ENCODE results near the gene XXYLT1.

XXYLT1 gene

DNA sequence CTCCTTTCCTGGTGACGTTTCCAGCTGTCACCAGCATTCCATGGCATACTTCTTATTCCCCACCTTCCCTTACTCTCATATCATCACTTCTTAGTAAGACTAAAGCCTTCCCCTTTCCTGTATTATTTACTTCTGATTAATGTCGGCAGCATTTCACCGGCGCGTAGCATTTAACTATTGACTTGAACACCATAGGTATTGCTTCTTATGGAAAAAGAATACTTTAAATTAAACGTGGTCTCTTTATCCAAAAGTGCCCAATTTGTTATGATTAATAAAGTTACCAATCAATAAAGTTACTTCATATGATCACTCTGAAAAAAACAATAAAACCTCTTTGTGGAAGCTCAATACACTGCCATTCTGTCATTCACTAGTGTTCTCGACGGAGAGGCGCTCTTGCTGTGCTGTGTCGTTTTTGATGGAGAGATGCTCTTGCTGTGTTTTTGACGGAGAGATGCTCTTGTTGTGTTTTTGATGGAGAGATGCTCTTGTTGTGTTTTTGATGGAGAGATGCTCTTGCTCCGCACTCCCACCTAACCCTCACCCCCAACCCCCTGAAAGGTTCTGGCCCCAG is 165.0 kb downstream of the XXYLT1 start:
- in situ Hi-C loops (cut with MboI; ENCODE audit: low sequenced_read_pairs), result loop anchor here (10.0 kb wide), 1 partner anchor 421 kb away; the partner anchor contains the start of gene FAM43A

DNA sequence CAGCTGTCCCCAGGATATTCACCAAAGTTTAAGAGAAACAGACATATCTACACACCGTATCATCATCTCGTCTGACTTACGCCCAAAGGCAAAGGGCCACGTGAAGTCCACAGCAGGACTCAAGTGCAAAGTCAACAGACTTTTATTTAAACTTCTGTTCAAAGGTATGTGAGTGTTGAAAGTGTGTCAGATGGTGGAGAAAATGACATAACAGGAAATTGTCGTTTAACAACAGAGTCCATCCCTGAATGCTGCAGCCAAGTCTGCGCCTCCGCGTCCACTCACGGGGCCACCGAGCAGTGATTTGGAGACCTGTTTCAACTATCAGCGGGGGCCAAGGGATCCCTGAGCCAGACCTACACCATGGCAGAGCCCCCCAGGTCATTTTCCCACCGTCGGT is 165.6 kb downstream of the XXYLT1 start:
- in situ Hi-C loops (cut with MboI; ENCODE audit: low sequenced_read_pairs), result loop anchor here (10.0 kb wide), 1 partner anchor 421 kb away; the partner anchor contains the start of gene FAM43A

DNA sequence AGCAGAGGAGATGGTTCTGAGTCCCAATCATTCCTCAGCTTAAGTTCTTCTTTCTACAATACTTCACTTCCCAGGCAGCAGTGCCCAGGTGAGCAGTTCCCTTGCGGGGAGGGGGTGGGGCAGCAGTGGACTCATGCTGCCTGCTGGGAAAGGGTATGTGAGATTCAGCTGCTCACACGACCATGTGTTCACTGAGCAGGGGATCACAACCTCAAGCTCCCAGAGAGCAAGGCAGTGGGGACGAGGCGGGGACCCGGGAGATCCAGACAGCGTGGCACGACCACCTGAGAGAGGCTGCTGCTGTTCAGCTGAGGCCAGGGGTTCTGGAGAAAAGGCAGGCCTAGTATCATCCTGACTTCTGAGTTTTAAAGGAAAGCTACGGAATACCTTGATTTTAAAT is 166.6 kb downstream of the XXYLT1 start:
- in situ Hi-C loops (cut with MboI; ENCODE audit: low sequenced_read_pairs), result loop anchor here (10.0 kb wide), 1 partner anchor 420 kb away; the partner anchor contains the start of gene FAM43A

DNA sequence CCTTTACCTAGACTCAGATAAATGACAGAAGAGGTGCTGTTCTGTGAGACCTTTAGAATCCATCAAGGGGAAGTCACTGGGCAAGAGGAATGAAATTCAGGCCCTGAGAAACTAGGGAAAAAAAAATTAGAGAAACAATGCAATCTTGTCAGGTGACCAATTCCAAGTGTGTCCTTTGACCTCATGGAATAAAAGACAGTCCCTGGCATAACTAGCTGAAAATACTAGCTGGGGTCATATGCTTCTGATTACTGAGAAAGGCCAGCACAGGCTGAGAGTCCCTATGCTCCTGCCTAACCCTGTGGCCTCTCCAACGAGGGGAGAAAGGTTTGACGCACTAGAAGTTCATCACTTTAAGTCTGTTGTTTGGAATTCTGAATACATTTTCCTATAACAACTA is 167.3 kb downstream of the XXYLT1 start:
- in situ Hi-C loops (cut with MboI; ENCODE audit: low sequenced_read_pairs), result loop anchor here (10.0 kb wide), 1 partner anchor 419 kb away; the partner anchor contains the start of gene FAM43A

DNA sequence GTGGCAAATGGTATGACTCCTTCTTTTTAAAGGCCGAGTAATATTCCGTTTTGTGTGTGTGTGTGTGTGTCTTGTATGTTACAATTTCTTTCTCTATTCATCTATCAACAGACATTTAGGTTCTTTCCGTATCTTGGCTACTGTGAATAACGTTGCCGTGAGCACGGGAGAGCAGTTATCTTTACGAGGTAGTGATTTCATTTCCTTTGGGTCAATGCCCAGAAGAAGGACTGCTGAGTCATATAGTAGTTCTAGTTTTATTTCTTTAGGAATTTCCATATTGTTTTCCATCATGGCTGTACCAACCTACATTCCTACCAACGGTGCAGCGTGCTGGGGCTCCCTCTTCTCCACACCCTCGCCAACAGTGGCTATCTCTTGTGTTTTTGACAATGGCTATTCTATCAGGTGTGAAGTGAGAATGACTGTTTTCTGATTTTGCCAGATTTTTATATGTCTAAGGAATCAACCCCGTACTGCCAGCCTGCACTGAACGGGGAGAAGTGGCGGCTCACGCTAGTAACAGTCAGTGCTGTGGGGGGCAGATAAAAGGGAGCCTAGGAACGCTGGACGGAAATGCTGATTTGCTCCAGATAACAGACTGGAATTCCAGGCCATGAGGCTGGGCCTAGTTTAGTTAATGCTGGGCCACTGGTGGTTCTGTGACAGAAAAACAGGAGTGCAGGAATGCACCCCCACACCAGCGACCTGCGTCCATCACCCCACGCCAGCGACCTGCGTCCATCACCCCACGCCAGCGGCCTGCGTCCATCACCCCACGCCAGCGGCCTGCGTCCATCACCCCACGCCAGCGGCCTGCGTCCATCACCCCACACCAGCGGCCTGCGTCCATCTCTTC is 168.1 kb downstream of the XXYLT1 start:
- in situ Hi-C loops (cut with MboI; ENCODE audit: low sequenced_read_pairs), result loop anchor here (10.0 kb wide), 1 partner anchor 418 kb away; the partner anchor contains the start of gene FAM43A

DNA sequence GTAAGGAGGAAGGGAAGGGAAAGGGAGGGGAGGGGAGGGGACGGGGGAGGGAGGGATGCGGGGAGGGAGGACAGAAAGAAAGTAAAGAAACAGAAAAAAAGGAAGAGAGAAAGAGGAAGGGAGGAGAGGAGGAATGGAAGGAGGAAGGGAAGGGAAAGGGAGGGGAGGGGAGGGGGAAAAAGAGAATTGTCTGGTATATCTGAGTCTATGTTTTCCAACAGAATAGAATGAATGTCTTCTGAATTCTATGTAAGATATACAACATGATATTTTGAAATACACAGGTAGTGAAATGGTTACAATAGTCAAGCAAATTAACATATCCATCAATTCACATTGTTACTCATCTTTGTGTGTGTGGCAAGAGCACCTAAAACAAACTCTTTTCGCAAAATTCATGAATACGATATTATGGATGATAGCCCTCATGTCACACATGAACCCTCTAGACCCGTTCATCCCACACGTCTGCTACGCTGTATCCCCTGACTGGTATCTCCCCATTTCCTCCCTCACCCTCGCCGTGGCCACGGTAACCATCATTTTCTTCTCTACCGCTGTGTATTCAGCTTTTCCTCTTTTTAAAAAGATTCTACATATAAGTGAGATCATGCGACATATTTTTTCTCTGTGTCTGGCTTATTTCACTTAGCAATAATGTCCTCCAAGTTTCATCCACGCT is 168.9 kb downstream of the XXYLT1 start:
- in situ Hi-C loops (cut with MboI; ENCODE audit: low sequenced_read_pairs), result loop anchor here (10.0 kb wide), 1 partner anchor 417 kb away; the partner anchor contains the start of gene FAM43A

DNA sequence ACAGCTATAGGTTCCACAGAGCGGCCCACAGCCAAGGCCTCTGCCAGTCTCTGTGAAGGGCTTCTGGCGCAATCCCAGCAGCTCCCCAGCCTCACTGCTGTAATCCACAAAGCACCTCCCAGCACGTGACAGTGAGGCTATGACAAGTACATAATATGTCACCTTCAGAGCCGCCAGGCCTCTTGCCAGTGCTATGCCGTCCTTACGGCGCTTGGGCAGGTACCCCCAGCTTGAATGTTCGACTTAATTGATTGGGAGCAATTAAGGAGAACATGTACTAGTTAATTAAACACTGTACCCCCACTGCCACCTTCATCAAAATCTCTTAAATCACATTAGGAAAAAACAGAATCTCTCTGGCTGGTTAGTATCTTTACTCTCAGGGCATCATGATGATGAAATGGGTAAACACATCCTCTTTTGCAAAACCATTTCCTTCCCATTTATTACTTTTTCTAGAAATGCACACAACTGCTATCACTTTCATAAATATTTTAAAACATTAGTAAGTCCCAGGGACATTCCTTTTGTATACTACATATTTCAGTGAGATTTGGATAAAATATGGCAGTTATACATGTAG is 169.9 kb downstream of the XXYLT1 start:
- in situ Hi-C loops (cut with MboI; ENCODE audit: low sequenced_read_pairs), result loop anchor here (10.0 kb wide), 1 partner anchor 416 kb away; the partner anchor contains the start of gene FAM43A

DNA sequence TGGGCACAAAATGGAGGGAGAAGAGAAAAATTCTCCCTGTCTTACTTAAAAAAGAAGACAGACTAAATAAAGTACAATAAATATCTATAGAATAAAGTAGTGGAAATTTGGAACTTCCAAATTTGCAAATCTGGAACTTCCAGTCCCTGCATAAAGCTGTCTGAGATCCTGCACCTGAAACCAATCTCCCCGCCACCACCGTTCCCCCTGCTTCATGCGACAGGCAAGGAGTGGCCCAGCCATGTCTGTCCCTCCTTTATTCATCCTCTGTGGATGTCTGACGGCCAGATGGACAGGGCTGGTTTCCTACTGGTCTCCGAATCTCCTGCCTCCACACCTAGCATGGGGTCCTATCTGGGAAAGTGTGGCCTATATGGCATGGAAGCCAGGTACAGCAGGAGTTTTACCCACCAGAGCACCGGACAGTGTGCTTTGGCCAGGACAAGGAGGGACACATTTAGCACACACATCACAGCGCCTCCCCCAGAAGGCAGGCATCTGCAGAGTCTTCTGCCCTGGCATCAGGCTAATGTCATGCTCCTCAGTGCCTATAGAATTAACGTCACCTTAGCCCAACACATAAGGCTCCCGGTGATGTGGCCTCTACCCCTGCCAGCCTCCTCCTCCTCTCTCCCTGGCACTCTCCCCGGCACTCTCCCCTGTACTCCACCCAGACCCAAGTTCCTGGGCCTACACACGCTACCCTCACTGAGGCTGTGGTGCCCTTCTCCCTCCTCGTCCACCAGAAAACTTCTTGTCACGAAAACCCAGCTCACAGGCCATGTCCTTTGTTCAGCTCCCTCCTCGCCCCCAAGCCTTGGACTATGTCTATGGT is 170.8 kb downstream of the XXYLT1 start:
- in situ Hi-C loops (cut with MboI; ENCODE audit: low sequenced_read_pairs), result loop anchor here (10.0 kb wide), 1 partner anchor 415 kb away; the partner anchor contains the start of gene FAM43A

DNA sequence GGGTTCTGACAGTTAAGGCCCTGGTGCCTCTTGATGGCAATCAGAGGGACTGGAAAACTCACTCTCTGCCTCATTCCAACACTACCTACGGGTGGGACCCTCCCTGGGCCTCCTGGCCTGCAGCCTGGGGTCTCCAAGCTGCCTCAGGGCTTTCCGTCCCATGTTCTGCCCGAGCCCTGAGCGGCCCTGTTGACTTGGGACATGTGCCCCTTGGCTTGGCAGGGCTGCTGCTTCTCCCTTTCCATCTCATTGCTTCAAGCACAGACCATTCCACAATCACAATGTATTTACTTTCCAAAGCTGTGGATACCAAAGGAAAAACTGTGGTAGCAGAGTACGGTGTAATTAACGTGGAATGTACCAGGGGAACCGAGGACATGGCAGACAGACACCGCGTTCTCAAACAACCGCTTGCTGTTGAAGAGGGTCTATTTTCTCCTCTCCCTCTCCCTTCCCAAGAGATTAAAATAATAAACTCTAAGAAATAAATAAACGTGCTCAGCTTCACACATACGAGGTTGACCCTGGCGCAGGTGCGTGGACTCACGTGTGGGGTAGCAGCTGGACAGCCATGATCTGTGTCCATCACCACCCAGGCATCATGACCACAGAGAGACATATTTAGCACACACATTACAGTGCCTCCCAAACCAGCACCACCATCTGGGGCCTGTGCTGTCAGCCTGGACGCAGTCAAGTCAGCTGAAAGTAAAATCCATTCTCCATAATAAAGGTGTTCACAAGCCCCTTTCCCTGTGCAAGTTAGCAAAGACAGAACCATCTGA is 172.0 kb downstream of the XXYLT1 start:
- in situ Hi-C loops (cut with MboI; ENCODE audit: low sequenced_read_pairs), result no loop called here

DNA sequence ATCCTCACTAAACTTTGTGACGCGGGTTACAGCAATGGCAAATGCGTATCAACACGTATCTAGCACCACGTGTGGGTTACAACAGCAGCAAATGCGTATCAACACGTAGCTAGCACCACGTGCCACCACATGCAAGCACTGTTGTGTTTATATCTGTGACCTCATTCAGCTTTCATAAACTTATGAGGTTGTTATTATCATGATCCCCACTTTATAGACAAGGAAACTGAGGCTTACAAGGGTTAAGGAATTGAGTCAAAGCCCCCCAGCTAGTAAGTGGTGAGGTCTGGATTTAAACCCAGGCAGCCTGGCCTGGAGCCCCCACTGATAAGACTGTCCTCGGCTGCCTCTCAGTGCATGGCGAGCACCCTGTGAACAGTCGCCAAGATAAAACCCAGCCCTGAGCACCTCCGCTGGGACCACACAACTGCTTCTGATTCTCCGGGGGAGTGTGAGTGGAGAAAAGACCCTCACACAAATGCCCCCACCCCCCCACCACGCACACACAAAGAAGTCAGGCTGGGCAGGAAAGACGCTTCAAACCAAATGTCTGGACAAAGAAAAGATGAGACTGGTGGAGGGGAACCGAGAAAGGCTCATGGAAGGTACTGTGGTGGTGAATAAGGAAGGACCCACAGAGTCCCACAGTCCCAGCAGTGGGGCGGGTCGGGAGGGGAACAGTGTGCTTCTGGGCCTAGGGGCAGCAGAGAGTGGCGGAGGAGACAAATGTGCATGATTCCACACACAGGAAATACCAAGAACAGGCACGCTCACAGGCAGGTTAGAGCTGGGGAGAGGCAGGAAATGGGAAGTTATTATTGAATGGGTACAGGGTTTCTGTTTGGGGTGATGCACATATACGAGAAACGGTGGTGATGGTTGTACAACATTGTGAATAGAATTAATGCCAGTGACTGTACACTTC is 173.4 kb downstream of the XXYLT1 start:
- in situ Hi-C loops (cut with MboI; ENCODE audit: low sequenced_read_pairs), result no loop called here

DNA sequence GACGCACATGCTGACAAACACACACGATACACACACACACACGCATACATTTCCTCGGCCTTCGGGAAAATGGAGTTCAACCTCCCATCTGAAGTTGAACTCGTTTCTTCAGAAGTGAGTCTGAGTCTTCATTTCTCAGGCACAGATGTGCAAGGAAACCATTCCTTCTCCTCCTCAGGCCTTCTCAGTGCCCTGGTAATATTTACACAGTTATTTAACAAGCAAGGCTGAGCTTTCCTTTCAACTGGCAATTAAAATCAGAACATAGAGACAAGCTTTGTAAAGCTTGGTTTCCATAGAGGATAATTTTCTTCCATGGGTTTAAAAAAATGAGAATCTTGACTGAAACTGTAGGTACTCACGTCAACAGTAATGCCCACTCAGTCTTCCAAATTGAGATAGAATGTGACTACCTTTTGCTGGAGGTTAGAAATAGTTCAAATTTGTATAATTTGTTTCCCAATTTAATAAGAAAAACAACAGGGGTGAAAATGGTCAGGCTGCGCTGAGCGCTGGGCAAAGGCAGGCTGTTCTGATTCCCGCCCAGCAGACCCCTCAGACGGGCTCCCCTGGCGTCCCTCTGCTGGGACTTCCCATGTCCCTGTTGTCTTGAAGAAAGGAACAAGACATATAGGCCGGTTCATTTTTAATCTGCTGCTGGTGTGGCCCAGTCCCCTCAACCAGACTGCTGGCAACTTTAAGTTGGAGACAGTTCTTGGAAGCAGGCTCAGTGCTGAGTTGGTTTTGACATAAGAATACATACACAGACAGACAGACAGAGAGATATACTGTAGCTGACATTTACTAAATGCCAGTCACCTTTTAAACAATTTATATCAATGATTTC is 174.3 kb downstream of the XXYLT1 start:
- in situ Hi-C loops (cut with MboI; ENCODE audit: low sequenced_read_pairs), result no loop called here

DNA sequence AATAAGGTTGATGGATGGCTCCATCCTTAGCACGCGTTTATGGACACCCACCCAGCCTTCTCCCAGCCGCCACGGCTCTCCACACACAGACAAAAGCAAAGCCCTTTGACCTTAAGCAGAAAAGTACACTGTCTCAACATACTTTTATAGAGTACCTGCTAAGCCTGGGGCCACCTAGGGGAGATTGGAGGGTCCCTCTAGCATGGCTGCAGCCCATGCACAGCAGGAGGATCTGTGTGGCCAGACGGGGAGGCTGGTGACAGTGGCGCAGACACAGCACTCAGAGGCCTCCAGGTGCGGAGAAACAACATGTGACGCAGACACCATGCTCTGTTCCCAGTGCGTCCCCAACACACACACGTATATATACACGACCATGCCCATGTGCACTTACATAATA is 174.9 kb downstream of the XXYLT1 start:
- in situ Hi-C loops (cut with MboI; ENCODE audit: low sequenced_read_pairs), result no loop called here

DNA sequence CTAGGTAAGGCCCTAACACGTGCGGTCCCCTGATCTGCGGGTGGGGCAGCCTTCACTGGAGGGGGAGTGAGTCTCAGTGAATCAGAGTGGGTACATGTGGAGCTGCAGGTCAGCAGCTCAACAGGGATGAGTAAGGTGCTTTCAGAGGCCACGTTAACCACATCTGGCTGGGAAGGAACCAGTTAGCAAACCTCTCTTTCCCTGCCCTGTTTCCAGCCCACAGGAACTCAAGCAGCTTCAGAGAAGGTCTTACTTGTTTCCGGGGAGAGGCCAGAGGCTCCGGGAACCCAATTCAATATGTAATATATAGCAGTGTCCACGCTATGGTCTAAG is 175.3 kb downstream of the XXYLT1 start:
- in situ Hi-C loops (cut with MboI; ENCODE audit: low sequenced_read_pairs), result no loop called here

DNA sequence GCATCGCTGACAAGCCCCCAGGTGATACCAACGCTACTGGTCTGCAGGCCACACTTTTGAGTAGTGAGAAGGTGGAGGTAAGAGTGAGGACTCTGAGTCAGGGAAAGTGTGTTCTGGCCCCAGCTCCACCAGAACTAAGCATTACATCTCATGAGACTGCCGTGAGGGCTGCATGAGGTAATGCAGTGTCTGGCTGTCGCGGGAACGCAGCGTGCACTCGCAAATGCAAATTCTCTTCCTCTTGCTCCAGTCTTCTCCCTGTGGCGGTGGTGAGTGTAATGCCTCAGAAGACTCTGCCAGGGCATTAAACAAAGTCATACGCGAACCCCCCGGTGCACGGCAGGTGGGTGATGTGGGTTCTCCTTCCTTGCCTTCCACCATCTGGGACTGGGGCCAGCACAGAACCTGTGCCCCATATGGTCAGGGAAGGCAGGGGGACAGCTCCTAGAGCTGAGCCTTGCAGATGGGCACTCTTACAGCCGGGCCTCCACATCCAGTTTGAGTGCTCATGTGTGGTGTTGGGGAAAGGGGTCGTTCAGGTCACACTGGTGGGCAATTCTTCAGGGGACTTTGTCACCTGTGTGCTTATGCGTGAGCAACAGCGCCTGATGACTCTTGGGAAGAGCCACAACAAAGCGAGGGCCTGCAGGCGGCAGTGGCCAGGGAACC is 175.8 kb downstream of the XXYLT1 start:
- in situ Hi-C loops (cut with MboI; ENCODE audit: low sequenced_read_pairs), result no loop called here

DNA sequence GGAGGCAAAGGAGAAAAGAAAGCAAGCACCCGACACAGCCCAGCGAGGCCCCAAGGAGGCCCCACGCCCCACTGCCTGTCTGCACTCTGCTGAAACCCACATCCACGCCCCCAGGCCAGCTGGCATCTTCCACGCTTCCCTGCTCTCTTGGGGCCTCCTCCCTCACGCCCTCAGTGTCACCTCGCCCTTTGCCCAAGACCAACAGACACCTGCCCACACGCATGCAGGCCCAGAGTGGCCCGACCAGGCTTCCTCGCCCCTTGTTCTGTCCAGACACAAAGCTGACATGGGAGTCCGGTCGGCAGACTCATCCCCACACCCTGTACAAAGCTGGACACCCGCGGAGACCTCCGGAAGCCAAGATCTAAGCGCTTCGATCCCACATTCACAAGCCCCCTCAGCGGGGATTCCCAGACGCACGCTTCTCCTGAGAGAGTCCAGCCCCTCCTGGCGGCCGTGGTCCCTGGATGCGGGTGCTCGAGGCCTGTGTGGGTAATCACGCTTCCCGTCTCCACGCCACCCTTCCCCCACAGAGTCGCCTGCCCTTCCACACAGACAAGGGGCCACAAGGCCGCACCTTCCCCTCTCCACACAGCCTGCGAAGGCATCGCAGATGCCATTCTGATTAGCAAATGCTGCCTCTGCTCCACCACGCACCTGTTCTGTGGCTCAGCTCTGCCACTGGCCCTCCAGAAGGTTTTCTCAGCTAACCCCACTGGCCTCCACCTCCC is 176.6 kb downstream of the XXYLT1 start:
- in situ Hi-C loops (cut with MboI; ENCODE audit: low sequenced_read_pairs), result no loop called here

DNA sequence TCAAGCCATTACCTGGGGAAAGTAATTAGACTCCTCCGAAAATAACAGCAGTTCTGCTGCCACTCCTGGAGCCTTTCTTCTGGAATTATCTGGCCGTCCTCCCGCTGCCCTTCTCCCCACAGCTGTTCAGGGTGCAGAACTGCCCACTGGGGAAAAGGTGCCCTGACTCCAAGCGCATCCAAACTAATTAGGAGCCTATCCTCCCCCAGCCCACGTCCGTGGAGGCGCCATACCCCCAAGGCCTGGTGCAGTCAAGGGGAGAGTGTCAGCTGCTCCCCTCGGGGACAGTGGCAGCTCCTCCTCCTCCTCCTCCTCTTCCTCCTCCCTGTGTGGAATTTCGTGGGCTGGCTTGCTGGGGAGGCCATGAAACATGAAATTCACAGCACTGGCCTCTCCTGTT is 177.2 kb downstream of the XXYLT1 start:
- in situ Hi-C loops (cut with MboI; ENCODE audit: low sequenced_read_pairs), result no loop called here

All from HL-60/S4 treated with phorbol 12-myristate 13-acetate at 8.2 ng/mL for 4 days and 3 days (cell line).